Caco-2 (cell line): ENCODE data around the gene ROS1. TPM values are rescaled to one million over a fixed set of nuclear protein-coding genes. Genes with fewer than 3 reads are reported as not detected.
"Not testable (repeated sequence)": the region's sequence is repeated elsewhere in the genome, so short reads cannot be mapped to it uniquely, and the experiment has no call there.

ENCODE experiments used
- BruUV-seq: library from RNA; stranded (reverse); fragments of 400-500 nt; replicated peaks from 2 replicates; lab custom pipeline; 2021; lab: Mats Ljungman, UMichigan
- CTCF ChIA-PET: fragments of 300-600 bp; sonication (Branson Sonifier 250); formaldehyde crosslinking; loops from one replicate; lab custom pipeline; 2022; ENCODE audit warnings: antibody characterized with exemption; lab: Charles Lee
- POLR2A ChIA-PET: fragments of 300-600 bp; sonication (Branson Sonifier 250); formaldehyde crosslinking; loops from one replicate; lab custom pipeline; 2022; ENCODE audit warnings: antibody characterized with exemption; lab: Charles Lee
- DNase-seq, 2 experiments: peaks; one replicate each; pipeline versions ENCODE4 v3.0.0 to v3.0.0-alpha.2; 2020 to 2022
- H3K27me3 ChIP-seq: replicated peaks from 2 replicates; pipeline ENCODE4 v1.6.0; 2011; ENCODE audit warnings: low read length; ENCODE audit not compliant: control insufficient read depth, insufficient read depth
- H3K36me3 ChIP-seq: 2 replicates; pipeline ENCODE4 v1.5.1; 2011; ENCODE audit warnings: low read length; ENCODE audit not compliant: control insufficient read depth, insufficient read depth
- H3K4me1 ChIP-seq: fragments of 250-450 bp; sonication (Bioruptor Pico); 2 replicates; pipeline ENCODE4 v1.5.1; 2020; ENCODE audit warnings: mild to moderate bottlenecking
- H3K4me3 ChIP-seq: 2 replicates; pipeline ENCODE4 v1.5.1; 2011; ENCODE audit warnings: low read depth, mild to moderate bottlenecking, control low read depth, low read length
- H3K9me3 ChIP-seq: fragments of 250-450 bp; sonication (Bioruptor Pico); 2 replicates; pipeline ENCODE4 v1.5.1; 2020; ENCODE audit warnings: mild to moderate bottlenecking, moderate library complexity
- H3K27ac Mint-ChIP-seq: one replicate; pipeline ENCODE4 v1.8.0; 2022; ENCODE audit warnings: mixed read lengths; ENCODE audit not compliant: unreplicated experiment
- H3K27me3 Mint-ChIP-seq: one replicate; pipeline ENCODE4 v1.8.0; 2022; ENCODE audit warnings: mixed read lengths; ENCODE audit not compliant: insufficient read depth, unreplicated experiment
- H3K36me3 Mint-ChIP-seq: one replicate; pipeline ENCODE4 v1.8.0; 2022; ENCODE audit warnings: mild to moderate bottlenecking, mixed read lengths; ENCODE audit not compliant: insufficient read depth, unreplicated experiment
- H3K4me1 Mint-ChIP-seq: one replicate; pipeline ENCODE4 v1.8.0; 2022; ENCODE audit warnings: low read depth, mixed read lengths; ENCODE audit not compliant: unreplicated experiment
- H3K4me3 Mint-ChIP-seq: one replicate; pipeline ENCODE4 v1.8.0; 2022; ENCODE audit warnings: mild to moderate bottlenecking, moderate library complexity, mixed read lengths; ENCODE audit not compliant: unreplicated experiment
- H3K9me3 Mint-ChIP-seq: one replicate; pipeline ENCODE4 v1.8.0; 2022; ENCODE audit warnings: mixed read lengths; ENCODE audit not compliant: unreplicated experiment
- intact Hi-C: fragments of 100-400 bp; cut with micrococcal nuclease; formaldehyde crosslinking; loops from one replicate; pipeline ENCODE4 v1.10.0; 2022; ENCODE audit not compliant: unreplicated experiment
- total RNA-seq: library from RNA; stranded (reverse); gene quantifications from 2 replicates; pipeline ENCODE4 v1.2.3, GENCODE V29; 2022
- TF ChIP-seq, protein P1 (sequence below), 2 experiments: fragments of 200-600 bp in 1 of 2; IDR thresholded peaks; 1 replicate in 1 of 2; 2 replicates in 1 of 2; pipeline versions ENCODE4 v1.5.1 to v1.8.0; 2011 to 2022; ENCODE audit warnings: antibody characterized with exemption in 1 of 2, control low read depth in 1 of 2, inconsistent platforms in 1 of 2, low read depth in 1 of 2, low read length in 1 of 2, mild to moderate bottlenecking in 1 of 2, moderate library complexity in 1 of 2; ENCODE audit not compliant: insufficient read depth in 1 of 2, severe bottlenecking in 1 of 2, unreplicated experiment in 1 of 2

Gene ROS1
- total RNA-seq, 1 experiment from 2014 or later: 0.16 TPM

GRCh38 chr6:117262799-117263198, 162.9 kb downstream of the ROS1 start:
- ChIA-PET POLR2A (no interaction called here), CTCF (no interaction called here)
- no peak overlapping the region for H3K27ac Mint-ChIP-seq
- H3K4me1 Mint-ChIP-seq: peaks cover 9% of the 10 kb centered on the region
- Histone ChIP-seq H3K4me3 (no peak overlapping the region), H3K27me3 (peaks cover 5% of the 10 kb centered on the region), H3K4me1 (no peaks in the 10 kb centered on the region), H3K9me3 (no peaks in the 10 kb centered on the region), H3K36me3 (no peaks in the 10 kb centered on the region)
- BruUV-seq: no TSS peak
- H3K27me3 Mint-ChIP-seq: peaks cover 37% of the 10 kb centered on the region
- TF ChIP-seq, protein P1, sequence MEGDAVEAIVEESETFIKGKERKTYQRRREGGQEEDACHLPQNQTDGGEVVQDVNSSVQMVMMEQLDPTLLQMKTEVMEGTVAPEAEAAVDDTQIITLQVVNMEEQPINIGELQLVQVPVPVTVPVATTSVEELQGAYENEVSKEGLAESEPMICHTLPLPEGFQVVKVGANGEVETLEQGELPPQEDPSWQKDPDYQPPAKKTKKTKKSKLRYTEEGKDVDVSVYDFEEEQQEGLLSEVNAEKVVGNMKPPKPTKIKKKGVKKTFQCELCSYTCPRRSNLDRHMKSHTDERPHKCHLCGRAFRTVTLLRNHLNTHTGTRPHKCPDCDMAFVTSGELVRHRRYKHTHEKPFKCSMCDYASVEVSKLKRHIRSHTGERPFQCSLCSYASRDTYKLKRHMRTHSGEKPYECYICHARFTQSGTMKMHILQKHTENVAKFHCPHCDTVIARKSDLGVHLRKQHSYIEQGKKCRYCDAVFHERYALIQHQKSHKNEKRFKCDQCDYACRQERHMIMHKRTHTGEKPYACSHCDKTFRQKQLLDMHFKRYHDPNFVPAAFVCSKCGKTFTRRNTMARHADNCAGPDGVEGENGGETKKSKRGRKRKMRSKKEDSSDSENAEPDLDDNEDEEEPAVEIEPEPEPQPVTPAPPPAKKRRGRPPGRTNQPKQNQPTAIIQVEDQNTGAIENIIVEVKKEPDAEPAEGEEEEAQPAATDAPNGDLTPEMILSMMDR (IDR thresholded peaks at IDR 0.05; ENCODE audit: insufficient read depth in 1 of 2, low read depth in 1 of 2, low read length in 1 of 2, severe bottlenecking in 1 of 2, unreplicated experiment in 1 of 2): no peak
- H3K36me3 Mint-ChIP-seq: no peaks in the 10 kb centered on the region
- no peak overlapping the region for H3K4me3 Mint-ChIP-seq
- DNase-seq: no peak
- no peaks in the 10 kb centered on the region for H3K9me3 Mint-ChIP-seq
- intact Hi-C loops: no loop called here

DNA sequence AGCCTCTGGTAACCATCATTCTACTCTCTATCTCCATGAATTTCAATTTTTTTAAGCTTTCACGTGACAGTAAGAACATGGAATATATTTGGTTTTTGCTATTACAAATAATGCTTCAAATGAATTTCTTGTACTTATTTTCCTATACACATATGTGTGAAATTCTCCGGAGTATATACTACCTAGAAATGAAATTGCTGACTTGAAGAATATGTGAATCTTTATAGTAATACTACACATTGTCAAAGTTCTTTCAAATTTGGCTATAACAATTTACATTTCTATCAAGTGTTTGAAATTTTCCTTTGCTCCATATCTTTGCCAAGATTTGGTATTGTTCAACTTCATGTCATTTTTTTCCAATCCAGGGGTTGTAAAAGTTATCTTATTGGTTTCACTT, 172.0 kb downstream of the ROS1 start:
- Mint-ChIP-seq H3K9me3 (no peaks in the 10 kb centered on the region), H3K27me3 (peaks cover 6% of the 10 kb centered on the region), H3K36me3 (no peaks in the 10 kb centered on the region), H3K4me3 (no peak overlapping the region), H3K4me1 (no peaks in the 10 kb centered on the region), H3K27ac (no peak overlapping the region)
- Histone ChIP-seq H3K4me3 (no peak overlapping the region), H3K4me1 (no peaks in the 10 kb centered on the region), H3K27me3 (no peaks in the 10 kb centered on the region), H3K36me3 (no peaks in the 10 kb centered on the region), H3K9me3 (no peaks in the 10 kb centered on the region)
- CTCF ChIA-PET: no interaction called here
- no peak for DNase-seq
- TF ChIP-seq, protein P1 (IDR thresholded peaks at IDR 0.05; ENCODE audit: insufficient read depth in 1 of 2, low read depth in 1 of 2, low read length in 1 of 2, severe bottlenecking in 1 of 2, unreplicated experiment in 1 of 2): no peak
- intact Hi-C loops: no loop called here
- POLR2A ChIA-PET: no interaction called here
- BruUV-seq: no TSS peak

DNA sequence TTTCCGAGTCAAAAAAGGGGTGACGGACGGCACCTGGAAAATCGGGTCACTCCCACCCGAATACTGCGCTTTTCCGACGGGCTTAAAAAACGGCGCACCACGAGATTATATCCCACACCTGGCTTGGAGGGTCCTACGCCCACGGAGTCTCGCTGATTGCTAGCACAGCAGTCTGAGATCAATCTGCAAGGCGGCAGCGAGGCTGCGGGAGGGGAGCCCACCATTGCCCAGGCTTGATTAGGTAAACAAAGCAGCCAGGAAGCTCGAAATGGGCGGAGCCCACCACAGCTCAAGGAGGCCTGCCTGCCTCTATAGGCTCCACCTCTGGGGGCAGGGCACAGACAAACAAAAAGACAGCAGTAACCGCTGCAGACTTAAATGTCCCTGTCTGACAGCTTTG, 180.8 kb downstream of the ROS1 start:
- H3K27ac Mint-ChIP-seq, H3K9me3 Mint-ChIP-seq, CTCF ChIA-PET, BruUV-seq, H3K4me3 Mint-ChIP-seq, H3K27me3 Mint-ChIP-seq, DNase-seq, H3K36me3 Mint-ChIP-seq, H3K36me3 ChIP-seq, H3K4me1 Mint-ChIP-seq, H3K9me3 ChIP-seq, H3K27me3 ChIP-seq, intact Hi-C loops, POLR2A ChIA-PET, H3K4me1 ChIP-seq, H3K4me3 ChIP-seq: not testable (repeated sequence)

DNA sequence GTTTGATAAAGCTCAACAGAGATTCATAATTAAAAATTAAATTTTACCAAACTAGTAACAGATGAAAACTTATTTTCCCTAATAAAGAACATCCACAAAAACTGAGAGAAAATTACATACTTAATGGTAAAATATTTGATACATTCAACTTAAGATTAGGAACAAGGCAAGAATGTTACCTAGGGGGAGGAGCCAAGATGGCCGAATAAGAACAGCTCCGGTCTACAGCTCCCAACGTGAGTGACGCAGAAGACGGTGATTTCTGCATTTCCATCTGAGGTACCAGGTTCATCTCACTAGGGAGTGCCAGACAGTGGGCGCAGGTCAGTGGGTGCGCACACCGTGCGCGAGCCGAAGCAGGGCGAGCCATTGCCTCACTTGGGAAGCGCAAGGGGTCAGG, 181.2 kb downstream of the ROS1 start:
- intact Hi-C loops, POLR2A ChIA-PET, H3K4me3 ChIP-seq, H3K36me3 ChIP-seq, H3K27me3 Mint-ChIP-seq, H3K27me3 ChIP-seq, BruUV-seq, H3K4me1 ChIP-seq, H3K9me3 Mint-ChIP-seq, H3K4me3 Mint-ChIP-seq, H3K27ac Mint-ChIP-seq, H3K36me3 Mint-ChIP-seq, H3K4me1 Mint-ChIP-seq, CTCF ChIA-PET, DNase-seq, H3K9me3 ChIP-seq: not testable (repeated sequence)

Other genes starting within 250 kb of the ROS1 start
- not detected in 2 replicates for gene VGLL2, start 160.4 kb downstream of the ROS1 start, total RNA-seq
- gene DCBLD1, start 56.7 kb upstream of the ROS1 start, total RNA-seq: 69.3 and 73.4 TPM in 2 replicates
- 29.0 and 29.6 TPM in 2 replicates for gene GOPC, start 176.6 kb upstream of the ROS1 start, total RNA-seq
- 38.9 and 41.1 TPM in 2 replicates for gene NUS1, start 249.5 kb upstream of the ROS1 start, total RNA-seq